Neural cell (in vitro differentiated cells): ENCODE data around the gene NCAPD3. TPM values are rescaled to one million over a fixed set of nuclear protein-coding genes. Genes with fewer than 3 reads are reported as not detected.

Experiments
- H2AFZ ChIP-seq: fragments of 200-600, 300-800 bp; sonication (generic), shearing (Covaris generic); 2 replicates; pipeline ENCODE4 v1.6.0; 2014; ENCODE audit warnings: low read depth, mild to moderate bottlenecking, antibody characterized with exemption, low read length, moderate library complexity
- H3F3A ChIP-seq: fragments of 200-600 bp; shearing (Covaris generic); 2 replicates; pipeline ENCODE4 v1.6.1; 2016; ENCODE audit warnings: mild to moderate bottlenecking, moderate library complexity, mixed read lengths, antibody characterized with exemption, low read length; ENCODE audit not compliant: insufficient read depth, poor library complexity, severe bottlenecking
- H3K27ac ChIP-seq: fragments of 200-600, 300-800 bp; sonication (generic), shearing (Covaris generic); 2 replicates; pipeline ENCODE4 v1.5.1; 2014; ENCODE audit warnings: mild to moderate bottlenecking, low read length, moderate library complexity
- H3K27me3 ChIP-seq: fragments of 300-800, 200-600 bp; sonication (generic), shearing (Covaris generic); 2 replicates; pipeline ENCODE4 v1.6.0; 2014; ENCODE audit warnings: mild to moderate bottlenecking, low read depth, low read length, moderate library complexity; ENCODE audit not compliant: insufficient read depth
- H3K36me3 ChIP-seq: fragments of 300-800, 200-600 bp; sonication (generic), shearing (Covaris generic); 2 replicates; pipeline ENCODE4 v1.5.1; 2014; ENCODE audit warnings: mild to moderate bottlenecking, antibody characterized with exemption, low read length, moderate library complexity; ENCODE audit not compliant: insufficient read depth
- H3K4me2 ChIP-seq: fragments of 300-800, 200-600 bp; sonication (generic), shearing (Covaris generic); 2 replicates; pipeline ENCODE4 v1.6.0; 2014; ENCODE audit warnings: mild to moderate bottlenecking, low read length
- H3K4me3 ChIP-seq: fragments of 300-800, 200-600 bp; sonication (generic), shearing (Covaris generic); 2 replicates; pipeline ENCODE4 v1.5.1; 2014; ENCODE audit warnings: mild to moderate bottlenecking, low read length, moderate library complexity
- H3K79me2 ChIP-seq: fragments of 200-600 bp; shearing (Covaris generic); replicated peaks from 2 replicates; pipeline ENCODE4 v1.6.0; 2014; ENCODE audit warnings: mild to moderate bottlenecking, low read length, moderate library complexity; ENCODE audit not compliant: insufficient read depth
- H3K9ac ChIP-seq: fragments of 300-800, 200-600 bp; sonication (generic), shearing (Covaris generic); 2 replicates; pipeline ENCODE4 v1.6.1; 2016; ENCODE audit warnings: mild to moderate bottlenecking, low read length, mixed read lengths
- H3K9me2 ChIP-seq: fragments of 200-600 bp; shearing (Covaris generic); 2 replicates; pipeline ENCODE4 v1.6.1; 2016; ENCODE audit warnings: mild to moderate bottlenecking, low read length, mixed read lengths; ENCODE audit not compliant: insufficient read depth
- H3K9me3 ChIP-seq: fragments of 200-600, 300-800 bp; sonication (generic), shearing (Covaris generic); 2 replicates; pipeline ENCODE4 v1.6.1; 2016; ENCODE audit warnings: mild to moderate bottlenecking, mixed run types, low read length, moderate library complexity, mixed read lengths
- H4K20me1 ChIP-seq: fragments of 200-600 bp; shearing (Covaris generic); 2 replicates; pipeline ENCODE4 v1.6.1; 2016; ENCODE audit warnings: mild to moderate bottlenecking, mixed run types; ENCODE audit not compliant: insufficient read depth
- EP300 ChIP-seq: fragments of 450-650 bp; conservative IDR thresholded peaks from 2 replicates; pipeline ENCODE4 v1.6.1; 2014; ENCODE audit warnings: antibody characterized with exemption, mild to moderate bottlenecking, moderate library complexity; ENCODE audit not compliant: poor library complexity, severe bottlenecking
- EZH2 ChIP-seq: fragments of 200-600, 300-800 bp; shearing (Covaris generic), sonication (generic); IDR thresholded peaks from 2 replicates; pipeline ENCODE4 v1.6.1; 2014; ENCODE audit warnings: antibody characterized with exemption, low read length, borderline replicate concordance, mild to moderate bottlenecking; ENCODE audit not compliant: insufficient read depth, poor library complexity, severe bottlenecking
- MXI1 ChIP-seq: fragments of 450-650 bp; conservative IDR thresholded peaks from 2 replicates; pipeline ENCODE4 v1.6.1; 2014; ENCODE audit warnings: antibody characterized with exemption, mild to moderate bottlenecking; ENCODE audit not compliant: poor library complexity, severe bottlenecking
- POLR2AphosphoS5 ChIP-seq: IDR thresholded peaks from 2 replicates; pipeline ENCODE4 v1.6.1; 2012
- RAD21 ChIP-seq: fragments of 450-650 bp; conservative IDR thresholded peaks from 2 replicates; pipeline ENCODE4 v1.6.1; 2014; ENCODE audit warnings: antibody characterized with exemption, mild to moderate bottlenecking, moderate library complexity
- SMC3 ChIP-seq: fragments of 450-650 bp; conservative IDR thresholded peaks from 2 replicates; pipeline ENCODE4 v1.6.1; 2014; ENCODE audit warnings: antibody characterized with exemption, mild to moderate bottlenecking, moderate library complexity; ENCODE audit not compliant: poor library complexity
- TAF1 ChIP-seq: IDR thresholded peaks from 2 replicates; pipeline ENCODE4 v1.6.1; 2012; ENCODE audit warnings: low read depth
- polyA plus RNA-seq: library from polyadenylated mRNA; depleted of rRNA; stranded (reverse); fragments of >200 nt; gene quantifications from 2 replicates; pipeline ENCODE4 v1.2.3, GENCODE V29; 2014
- TF ChIP-seq, protein P1 (sequence below): IDR thresholded peaks from 2 replicates; pipeline ENCODE4 v1.6.1; 2012; ENCODE audit warnings: borderline replicate concordance
- TF ChIP-seq, protein P2 (sequence below): fragments of 450-650 bp; IDR thresholded peaks from 2 replicates; pipeline ENCODE4 v1.5.1; 2014; ENCODE audit warnings: antibody characterized with exemption, mild to moderate bottlenecking, moderate library complexity; ENCODE audit not compliant: poor library complexity, severe bottlenecking

NCAPD3 gene
- polyA plus RNA-seq, 1 donor from 2014 or later = 11.9 TPM

DNA sequence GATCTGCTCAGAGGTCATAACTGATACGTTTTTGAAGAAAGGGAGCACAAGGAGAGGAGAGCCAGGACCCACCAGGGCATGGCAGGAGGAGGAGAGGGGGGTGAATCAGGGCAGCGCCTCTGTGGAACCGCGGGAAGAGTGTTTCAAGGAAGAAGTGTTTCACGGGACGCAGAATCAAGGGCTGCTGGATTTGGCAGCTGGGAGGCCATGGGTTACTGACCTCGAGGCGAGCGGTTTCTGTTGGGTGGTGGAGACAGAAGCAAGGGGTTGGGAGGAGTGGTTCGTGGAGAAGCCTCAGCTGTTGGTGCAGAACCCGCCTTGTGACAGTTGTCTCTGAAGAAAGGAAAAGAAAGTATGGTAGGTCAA lies 13.8 kb upstream of the NCAPD3 start:
- H3K27me3 ChIP-seq = no peaks in the 10 kb centered on the region
- H2AFZ ChIP-seq = no peak overlapping the region
- H3K4me3 ChIP-seq = no peak overlapping the region
- TF ChIP-seq EP300 (no peak), RAD21 (no peak), TAF1 (no peak), SMC3 (no peak), POLR2AphosphoS5 (no peak), EZH2 (no peak), MXI1 (no peak)
- TF ChIP-seq, protein P1, sequence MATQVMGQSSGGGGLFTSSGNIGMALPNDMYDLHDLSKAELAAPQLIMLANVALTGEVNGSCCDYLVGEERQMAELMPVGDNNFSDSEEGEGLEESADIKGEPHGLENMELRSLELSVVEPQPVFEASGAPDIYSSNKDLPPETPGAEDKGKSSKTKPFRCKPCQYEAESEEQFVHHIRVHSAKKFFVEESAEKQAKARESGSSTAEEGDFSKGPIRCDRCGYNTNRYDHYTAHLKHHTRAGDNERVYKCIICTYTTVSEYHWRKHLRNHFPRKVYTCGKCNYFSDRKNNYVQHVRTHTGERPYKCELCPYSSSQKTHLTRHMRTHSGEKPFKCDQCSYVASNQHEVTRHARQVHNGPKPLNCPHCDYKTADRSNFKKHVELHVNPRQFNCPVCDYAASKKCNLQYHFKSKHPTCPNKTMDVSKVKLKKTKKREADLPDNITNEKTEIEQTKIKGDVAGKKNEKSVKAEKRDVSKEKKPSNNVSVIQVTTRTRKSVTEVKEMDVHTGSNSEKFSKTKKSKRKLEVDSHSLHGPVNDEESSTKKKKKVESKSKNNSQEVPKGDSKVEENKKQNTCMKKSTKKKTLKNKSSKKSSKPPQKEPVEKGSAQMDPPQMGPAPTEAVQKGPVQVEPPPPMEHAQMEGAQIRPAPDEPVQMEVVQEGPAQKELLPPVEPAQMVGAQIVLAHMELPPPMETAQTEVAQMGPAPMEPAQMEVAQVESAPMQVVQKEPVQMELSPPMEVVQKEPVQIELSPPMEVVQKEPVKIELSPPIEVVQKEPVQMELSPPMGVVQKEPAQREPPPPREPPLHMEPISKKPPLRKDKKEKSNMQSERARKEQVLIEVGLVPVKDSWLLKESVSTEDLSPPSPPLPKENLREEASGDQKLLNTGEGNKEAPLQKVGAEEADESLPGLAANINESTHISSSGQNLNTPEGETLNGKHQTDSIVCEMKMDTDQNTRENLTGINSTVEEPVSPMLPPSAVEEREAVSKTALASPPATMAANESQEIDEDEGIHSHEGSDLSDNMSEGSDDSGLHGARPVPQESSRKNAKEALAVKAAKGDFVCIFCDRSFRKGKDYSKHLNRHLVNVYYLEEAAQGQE = no peak
- TF ChIP-seq, protein P2, sequence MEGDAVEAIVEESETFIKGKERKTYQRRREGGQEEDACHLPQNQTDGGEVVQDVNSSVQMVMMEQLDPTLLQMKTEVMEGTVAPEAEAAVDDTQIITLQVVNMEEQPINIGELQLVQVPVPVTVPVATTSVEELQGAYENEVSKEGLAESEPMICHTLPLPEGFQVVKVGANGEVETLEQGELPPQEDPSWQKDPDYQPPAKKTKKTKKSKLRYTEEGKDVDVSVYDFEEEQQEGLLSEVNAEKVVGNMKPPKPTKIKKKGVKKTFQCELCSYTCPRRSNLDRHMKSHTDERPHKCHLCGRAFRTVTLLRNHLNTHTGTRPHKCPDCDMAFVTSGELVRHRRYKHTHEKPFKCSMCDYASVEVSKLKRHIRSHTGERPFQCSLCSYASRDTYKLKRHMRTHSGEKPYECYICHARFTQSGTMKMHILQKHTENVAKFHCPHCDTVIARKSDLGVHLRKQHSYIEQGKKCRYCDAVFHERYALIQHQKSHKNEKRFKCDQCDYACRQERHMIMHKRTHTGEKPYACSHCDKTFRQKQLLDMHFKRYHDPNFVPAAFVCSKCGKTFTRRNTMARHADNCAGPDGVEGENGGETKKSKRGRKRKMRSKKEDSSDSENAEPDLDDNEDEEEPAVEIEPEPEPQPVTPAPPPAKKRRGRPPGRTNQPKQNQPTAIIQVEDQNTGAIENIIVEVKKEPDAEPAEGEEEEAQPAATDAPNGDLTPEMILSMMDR = no peak
- no peaks in the 10 kb centered on the region for H4K20me1 ChIP-seq
- peaks cover 6% of the 10 kb centered on the region for H3K36me3 ChIP-seq
- H3K4me2 ChIP-seq = no peak overlapping the region
- no peaks in the 10 kb centered on the region for H3K79me2 ChIP-seq
- H3K9ac ChIP-seq = no peak overlapping the region
- no peaks in the 10 kb centered on the region for H3K9me2 ChIP-seq
- H3F3A ChIP-seq = no peaks in the 10 kb centered on the region
- no peaks in the 10 kb centered on the region for H3K9me3 ChIP-seq
- no peak overlapping the region for H3K27ac ChIP-seq

- Histone ChIP-seq H3K79me2 (no peaks in the 10 kb centered on the region), H3K36me3 (peaks cover 6% of the 10 kb centered on the region), H3K27ac (no peak overlapping the region), H3K27me3 (no peaks in the 10 kb centered on the region), H3F3A (no peaks in the 10 kb centered on the region), H3K9ac (no peak overlapping the region), H3K9me2 (no peaks in the 10 kb centered on the region), H3K4me2 (no peak overlapping the region), H3K9me3 (no peaks in the 10 kb centered on the region), H4K20me1 (no peaks in the 10 kb centered on the region), H2AFZ (no peak overlapping the region), H3K4me3 (no peak overlapping the region)
- no peak for TF ChIP-seq EZH2
- TF ChIP-seq RAD21 = no peak
- TF ChIP-seq TAF1 = no peak
- TF ChIP-seq SMC3 = no peak
- no peak for TF ChIP-seq EP300
- TF ChIP-seq, protein P2 = no peak
- no peak for TF ChIP-seq MXI1
- TF ChIP-seq POLR2AphosphoS5 = no peak
- TF ChIP-seq, protein P1 = no peak
Measured at GRCh38 chr11:134236834-134237556, 13.2 kb upstream of the NCAPD3 start.
